ENCODE measurements around the gene VAMP5. TPM values are rescaled to one million over a fixed set of nuclear protein-coding genes. Genes with fewer than 3 reads are reported as not detected.

VAMP5 gene
- total and polyA plus RNA-seq, 10 donors: 58.5 to 129 (median 72.1) TPM

DNA sequence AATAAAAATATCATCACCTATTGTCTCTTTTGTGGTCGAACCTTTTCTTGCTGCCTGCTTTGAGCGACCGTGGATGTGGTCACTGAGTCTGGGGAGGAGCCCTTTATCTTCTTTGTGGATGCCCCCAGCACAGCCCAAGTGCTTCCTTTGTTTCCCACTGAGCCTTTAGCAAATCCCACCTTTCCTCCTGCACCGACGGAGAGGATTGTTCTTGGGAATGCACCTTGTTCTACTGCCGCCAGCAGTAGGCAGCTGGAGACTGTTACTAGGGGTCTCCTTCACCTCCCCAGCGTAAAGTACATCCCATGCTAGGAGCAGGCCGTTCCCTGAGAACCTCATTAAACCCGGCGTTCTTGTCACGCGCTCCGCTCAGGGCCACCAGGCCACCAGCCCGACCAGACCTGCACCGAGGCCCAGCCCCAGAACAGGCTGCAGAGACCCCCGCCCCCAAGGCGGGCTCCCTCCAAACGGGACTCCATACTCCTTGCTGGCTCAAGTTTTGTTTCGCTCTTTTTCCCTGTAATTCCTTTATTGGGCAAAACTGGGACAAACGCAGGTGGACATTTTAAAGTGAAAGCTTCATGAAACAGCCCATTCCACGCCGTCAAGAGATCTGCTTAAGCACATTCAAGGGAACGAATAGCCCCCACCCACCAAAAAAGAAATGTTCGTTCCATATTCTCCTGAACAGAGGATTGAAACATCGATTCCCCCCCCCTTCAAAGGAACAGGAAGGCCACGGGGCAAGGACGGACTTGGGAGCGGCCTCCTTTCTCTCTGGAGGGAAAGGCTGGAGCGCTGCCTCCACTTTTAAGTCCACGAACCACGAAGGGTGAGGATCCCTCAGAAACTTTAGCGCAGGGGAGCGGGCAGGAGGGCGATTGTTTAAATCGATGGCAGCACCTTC is 46.4 kb upstream of the VAMP5 start:
- Histone ChIP-seq H3K4me1 (peaks cover 20 to 70% (median 43%) of the 10 kb centered on the region in 6 donors), H3K36me3 (peaks cover 3 to 22% (median 20%) of the 10 kb centered on the region in 6 donors), H3K4me3 (peak overlapping the region; percentile 78 to 97 (median 88)), H3K9me3 (no peaks in the 10 kb centered on the region), H3K27me3 (replicated peaks in 1 of 7) (no peaks in the 10 kb centered on the region), H3K27ac (peak overlapping the region; percentile 92 to 99 (median 99))
- TF ChIP-seq POLR2A (IDR thresholded peaks at IDR 0.05) (no peak), POLR2AphosphoS5 (IDR thresholded peaks at IDR 0.05) (peak; percentile 25 to 61 (median 36))
- TF ChIP-seq, protein P1, sequence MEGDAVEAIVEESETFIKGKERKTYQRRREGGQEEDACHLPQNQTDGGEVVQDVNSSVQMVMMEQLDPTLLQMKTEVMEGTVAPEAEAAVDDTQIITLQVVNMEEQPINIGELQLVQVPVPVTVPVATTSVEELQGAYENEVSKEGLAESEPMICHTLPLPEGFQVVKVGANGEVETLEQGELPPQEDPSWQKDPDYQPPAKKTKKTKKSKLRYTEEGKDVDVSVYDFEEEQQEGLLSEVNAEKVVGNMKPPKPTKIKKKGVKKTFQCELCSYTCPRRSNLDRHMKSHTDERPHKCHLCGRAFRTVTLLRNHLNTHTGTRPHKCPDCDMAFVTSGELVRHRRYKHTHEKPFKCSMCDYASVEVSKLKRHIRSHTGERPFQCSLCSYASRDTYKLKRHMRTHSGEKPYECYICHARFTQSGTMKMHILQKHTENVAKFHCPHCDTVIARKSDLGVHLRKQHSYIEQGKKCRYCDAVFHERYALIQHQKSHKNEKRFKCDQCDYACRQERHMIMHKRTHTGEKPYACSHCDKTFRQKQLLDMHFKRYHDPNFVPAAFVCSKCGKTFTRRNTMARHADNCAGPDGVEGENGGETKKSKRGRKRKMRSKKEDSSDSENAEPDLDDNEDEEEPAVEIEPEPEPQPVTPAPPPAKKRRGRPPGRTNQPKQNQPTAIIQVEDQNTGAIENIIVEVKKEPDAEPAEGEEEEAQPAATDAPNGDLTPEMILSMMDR (IDR thresholded peaks at IDR 0.05 in 8 of 11, conservative IDR thresholded peaks at IDR 0.05 in 3 of 11): no peak
- peak; percentile 88 for DNase-seq
- 0 to 2% (median 1%) methylated on average over 34 to 35 of the region's 35 CpGs for WGBS, 5 donors
- intact Hi-C loops (cut with DNase I; ENCODE audit: low total_unique reads): no loop called here

DNA sequence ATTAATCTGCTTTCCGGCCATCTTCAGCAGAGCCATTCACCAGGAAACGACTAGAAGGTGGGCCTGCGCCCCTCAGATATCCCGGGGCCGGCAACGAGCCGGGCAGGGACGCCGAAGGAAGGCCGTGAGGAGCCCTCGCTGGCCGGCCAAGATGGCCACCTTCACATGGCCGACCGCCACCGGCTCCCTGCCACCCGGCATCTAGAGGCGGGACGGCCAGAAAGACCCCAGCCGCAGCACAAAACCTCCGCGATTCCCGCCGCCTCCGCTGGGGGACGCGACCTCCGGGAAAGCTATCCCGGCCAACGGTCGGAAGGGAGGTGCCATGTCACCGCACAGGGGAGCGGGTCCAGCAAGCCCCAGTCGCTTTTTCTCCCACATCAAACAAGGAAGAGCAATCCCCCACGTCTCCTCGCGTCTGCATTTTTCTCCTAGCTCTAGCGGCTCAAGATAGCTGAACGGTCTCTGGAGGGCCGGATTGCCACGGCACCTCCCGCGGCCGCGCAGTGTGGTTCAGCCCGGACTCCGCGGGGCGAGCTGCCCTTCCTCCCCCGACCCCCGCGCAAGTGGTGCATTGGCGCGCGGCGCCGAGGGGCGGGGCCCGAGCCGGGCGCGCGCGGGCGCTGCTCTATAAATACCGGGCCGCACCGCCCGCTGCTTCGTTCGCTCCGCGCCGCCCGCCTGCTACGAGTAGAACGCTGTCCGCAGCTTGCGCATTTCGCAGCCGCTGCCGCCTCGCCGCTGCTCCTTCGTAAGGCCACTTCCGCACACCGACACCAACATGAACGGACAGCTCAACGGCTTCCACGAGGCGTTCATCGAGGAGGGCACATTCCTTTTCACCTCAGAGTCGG is 45.5 kb upstream of the VAMP5 start, which contains the start of gene MAT2A:
MAT2A (plus strand) TSS at position 662 of the 854 bp plus-strand sequence; CDS start at position 782, 120 bp downstream.
- Histone ChIP-seq H3K9me3 (no peaks in the 10 kb centered on the region), H3K4me1 (peaks cover 20 to 79% (median 43%) of the 10 kb centered on the region in 6 donors), H3K36me3 (peaks cover 3 to 31% (median 28%) of the 10 kb centered on the region in 6 donors), H3K27me3 (replicated peaks in 1 of 7) (no peaks in the 10 kb centered on the region), H3K27ac (peak within 1 kb of the TSS; percentile 92 to 99 (median 99)), H3K4me3 (peak within 1 kb of the TSS; percentile 78 to 97 (median 88))
- intact Hi-C loops (cut with DNase I; ENCODE audit: low total_unique reads): no loop called here
- peak; percentile 98 for DNase-seq
- TF ChIP-seq POLR2AphosphoS5 (IDR thresholded peaks at IDR 0.05) (peak; percentile 99 to 100 (median 99)), POLR2A (IDR thresholded peaks at IDR 0.05) (peak; percentile 93 to 98 (median 98))
- TF ChIP-seq, protein P1 (IDR thresholded peaks at IDR 0.05 in 8 of 11, conservative IDR thresholded peaks at IDR 0.05 in 3 of 11): peak; percentile 48 to 79 (median 76)
- 0% methylated on average over 67 to 92 of the region's 92 CpGs for WGBS, 5 donors

DNA sequence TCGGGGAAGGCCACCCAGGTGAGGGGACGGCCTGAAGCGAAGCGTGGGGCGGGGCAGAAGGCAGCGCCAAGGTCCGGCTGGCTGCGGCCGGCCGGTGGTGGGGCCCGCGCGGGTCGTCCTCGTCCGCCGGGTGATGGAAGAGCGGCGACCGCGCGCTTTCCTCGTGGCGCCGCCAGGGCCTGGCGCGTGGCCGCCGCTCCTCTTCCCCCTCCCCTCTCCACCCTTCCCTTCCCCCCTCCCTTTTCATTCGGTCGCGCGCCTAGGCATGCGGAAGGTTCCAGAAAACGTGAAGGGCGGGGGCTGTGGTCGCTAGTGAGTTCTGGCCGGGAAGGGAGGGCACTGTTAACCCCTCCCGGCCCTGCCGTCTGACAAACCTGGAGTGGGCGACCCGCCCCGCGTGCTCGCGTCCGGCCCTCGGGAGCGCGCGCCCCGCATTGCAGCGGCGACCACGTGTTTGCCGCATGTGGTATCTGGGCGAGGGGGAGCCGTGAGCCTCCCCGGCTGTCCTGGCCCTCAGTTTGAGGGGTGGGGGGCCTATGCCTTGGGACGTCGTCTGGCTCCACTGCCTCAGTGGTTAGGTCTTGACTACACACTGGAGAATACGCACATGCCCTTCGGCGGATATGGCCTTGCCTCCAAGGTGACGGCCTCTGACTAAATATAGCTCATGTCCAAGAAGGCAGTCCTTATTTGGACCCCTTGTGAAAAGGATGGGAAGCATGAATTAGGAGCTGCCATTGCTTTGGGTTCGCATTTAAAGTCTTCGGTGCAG is 44.7 kb upstream of the VAMP5 start:
- TF ChIP-seq, protein P1 (IDR thresholded peaks at IDR 0.05 in 8 of 11, conservative IDR thresholded peaks at IDR 0.05 in 3 of 11): no peak
- TF ChIP-seq POLR2A (IDR thresholded peaks at IDR 0.05) (no peak), POLR2AphosphoS5 (IDR thresholded peaks at IDR 0.05) (peak in 1 of 3 donors; percentile 75)
- Histone ChIP-seq H3K4me3 (peak overlapping the region; percentile 78 to 97 (median 88)), H3K27me3 (replicated peaks in 1 of 7) (no peaks in the 10 kb centered on the region), H3K36me3 (peaks cover 3 to 39% (median 36%) of the 10 kb centered on the region in 6 donors), H3K27ac (peak overlapping the region; percentile 92 to 99 (median 99)), H3K4me1 (peaks cover 20 to 78% (median 43%) of the 10 kb centered on the region in 6 donors), H3K9me3 (no peaks in the 10 kb centered on the region)
- peak; percentile 94 for DNase-seq
- intact Hi-C loops (cut with DNase I; ENCODE audit: low total_unique reads): no loop called here
- 0 to 1% (median 0%) methylated on average over 28 to 67 of the region's 67 CpGs for WGBS, 5 donors

Measured in spleen (tissue), 11 donors.